ENCODE results near the gene MED15. TPM values are rescaled to one million over a fixed set of nuclear protein-coding genes. Genes with fewer than 3 reads are reported as not detected.
"Not testable (repeated sequence)": the region's sequence is repeated elsewhere in the genome, so short reads cannot be mapped to it uniquely, and the experiment has no call there.

The MED15 gene
- total RNA-seq, 1 experiment from 2014 or later = 9.1 TPM

DNA sequence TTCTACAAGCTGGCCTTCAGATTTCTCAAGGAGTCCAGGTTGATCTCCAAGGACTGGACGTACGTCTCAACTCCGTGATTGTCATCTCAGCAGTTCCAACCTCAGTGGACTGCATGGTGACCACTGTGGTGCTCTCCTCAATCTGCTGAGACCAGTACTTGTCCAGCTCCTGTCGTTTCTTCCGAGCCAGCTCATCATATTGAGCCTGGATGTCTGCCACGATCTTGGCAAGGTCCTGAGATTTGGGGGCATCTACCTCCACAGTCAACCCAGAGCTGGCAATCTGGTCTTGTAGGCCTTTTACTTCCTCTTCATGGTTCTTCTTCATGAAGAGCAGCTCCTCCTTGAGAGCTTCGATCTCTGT lies 24.3 kb upstream of the MED15 start:
- DNase-seq (ENCODE audit: low spot score) = not testable (repeated sequence)

DNA sequence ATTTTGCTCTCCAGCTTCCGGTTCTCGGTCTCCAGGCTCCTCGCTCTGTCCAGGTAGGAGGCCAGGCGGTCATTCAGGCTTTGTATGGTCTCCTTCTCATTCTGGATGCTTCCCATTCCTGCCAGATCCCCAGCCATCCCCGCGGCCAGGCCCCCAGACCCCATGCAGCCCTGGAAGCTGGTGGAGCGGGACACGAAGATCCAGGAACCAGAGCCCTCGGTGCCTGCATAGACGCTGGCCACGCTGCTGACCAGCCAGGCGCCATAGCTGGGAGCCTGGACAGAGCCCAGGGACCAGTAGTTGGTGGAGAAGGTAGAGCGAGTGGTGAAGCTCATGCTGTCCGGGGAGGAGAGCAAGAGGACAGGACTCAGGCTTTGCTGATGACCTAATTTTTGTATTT lies 23.6 kb upstream of the MED15 start:
- DNase-seq (ENCODE audit: low spot score) = no peak

DNA sequence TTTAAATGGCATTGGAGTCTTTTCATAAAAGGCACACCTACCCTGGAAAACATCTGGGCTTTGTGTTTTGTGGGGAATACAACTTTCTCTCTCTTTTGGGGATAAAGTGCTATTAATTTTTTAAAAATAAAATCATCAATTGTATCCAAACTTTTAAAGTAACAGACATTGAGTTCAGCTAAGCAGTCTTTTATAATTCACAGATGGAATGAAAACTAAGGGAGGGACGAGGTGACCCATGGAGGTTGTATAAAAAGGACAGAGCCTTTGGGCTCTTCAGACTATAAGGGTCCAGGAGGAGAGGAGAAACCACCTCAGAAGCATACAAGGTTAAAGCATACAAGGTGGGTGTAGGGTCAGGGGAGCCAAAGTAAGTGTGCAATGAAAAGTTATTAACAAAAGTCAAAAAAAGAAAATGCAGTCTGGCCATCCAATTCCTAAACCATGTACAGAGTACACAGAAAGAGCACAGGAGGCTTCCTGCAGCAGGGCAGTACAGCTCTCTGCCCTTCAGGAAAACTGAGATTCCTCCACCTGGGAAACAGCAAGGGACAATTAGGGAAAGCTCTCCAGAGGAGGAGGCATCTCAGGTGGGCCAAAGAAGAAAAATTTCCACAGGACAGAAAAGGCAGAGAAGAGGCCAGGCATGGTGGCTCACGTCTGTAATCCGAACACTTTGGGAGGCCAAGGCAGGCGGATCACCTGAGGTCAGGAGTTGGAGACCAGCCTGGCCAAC lies 22.3 kb upstream of the MED15 start:
- DNase-seq (ENCODE audit: low spot score) = no peak

DNA sequence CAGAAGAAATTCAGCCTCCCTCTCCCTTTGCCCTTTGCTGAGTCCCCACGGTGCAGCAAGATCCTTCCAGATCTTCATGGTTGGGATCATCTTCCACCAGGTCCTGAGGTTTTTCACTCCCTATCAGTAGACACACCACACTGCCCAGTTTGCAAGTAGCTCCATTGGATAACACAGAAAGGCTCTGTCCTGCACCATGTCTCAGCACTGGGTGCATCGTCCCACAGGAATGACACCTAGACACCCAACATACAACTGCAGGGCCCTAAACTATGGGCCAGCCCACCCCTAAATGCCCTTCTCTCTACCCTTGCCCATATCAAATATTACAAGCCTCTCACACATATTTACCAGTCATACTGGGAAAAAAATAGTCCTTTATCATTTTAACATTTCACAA lies 21.2 kb upstream of the MED15 start:
- no peak for DNase-seq (ENCODE audit: low spot score)

DNA sequence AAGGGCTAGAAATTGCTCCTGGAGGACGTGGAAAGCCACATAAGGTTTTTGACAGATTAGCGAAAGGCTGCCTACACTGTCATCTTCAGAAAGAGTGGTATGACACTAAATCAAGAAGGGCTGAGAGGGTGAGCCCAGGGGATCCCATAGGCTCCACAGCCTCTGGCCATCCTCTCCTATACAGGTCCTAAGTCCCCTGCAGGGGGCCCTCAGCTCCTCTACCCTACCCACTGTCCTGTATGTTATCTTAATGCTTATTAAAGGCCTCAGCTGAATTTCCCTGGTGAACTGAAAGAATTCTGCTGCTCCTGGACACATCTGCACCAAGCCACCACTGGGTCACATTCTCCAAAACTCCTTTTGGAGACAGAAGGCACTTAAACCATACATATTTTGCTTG lies 19.7 kb upstream of the MED15 start:
- DNase-seq (ENCODE audit: low spot score) = no peak

DNA sequence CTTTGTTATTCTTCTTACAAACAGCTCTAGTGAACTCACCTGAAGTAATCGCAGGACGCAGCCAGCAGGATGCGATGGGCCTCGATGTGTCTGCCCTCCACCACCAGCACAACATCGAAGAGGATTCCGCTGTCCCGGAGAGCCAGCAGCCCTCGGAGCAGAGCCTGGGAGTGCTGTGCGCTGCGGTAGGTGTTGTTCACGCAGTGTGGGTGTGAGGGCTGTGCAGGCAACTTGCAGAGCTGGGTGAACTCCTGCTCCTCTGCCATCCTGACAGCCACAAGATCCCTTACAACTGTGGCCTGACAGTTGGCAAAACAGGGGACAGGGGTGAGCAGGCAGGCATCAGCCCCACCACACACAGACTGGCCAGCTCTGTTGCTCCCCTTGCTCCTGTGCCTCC lies 18.5 kb upstream of the MED15 start:
- DNase-seq (ENCODE audit: low spot score) = no peak

DNA sequence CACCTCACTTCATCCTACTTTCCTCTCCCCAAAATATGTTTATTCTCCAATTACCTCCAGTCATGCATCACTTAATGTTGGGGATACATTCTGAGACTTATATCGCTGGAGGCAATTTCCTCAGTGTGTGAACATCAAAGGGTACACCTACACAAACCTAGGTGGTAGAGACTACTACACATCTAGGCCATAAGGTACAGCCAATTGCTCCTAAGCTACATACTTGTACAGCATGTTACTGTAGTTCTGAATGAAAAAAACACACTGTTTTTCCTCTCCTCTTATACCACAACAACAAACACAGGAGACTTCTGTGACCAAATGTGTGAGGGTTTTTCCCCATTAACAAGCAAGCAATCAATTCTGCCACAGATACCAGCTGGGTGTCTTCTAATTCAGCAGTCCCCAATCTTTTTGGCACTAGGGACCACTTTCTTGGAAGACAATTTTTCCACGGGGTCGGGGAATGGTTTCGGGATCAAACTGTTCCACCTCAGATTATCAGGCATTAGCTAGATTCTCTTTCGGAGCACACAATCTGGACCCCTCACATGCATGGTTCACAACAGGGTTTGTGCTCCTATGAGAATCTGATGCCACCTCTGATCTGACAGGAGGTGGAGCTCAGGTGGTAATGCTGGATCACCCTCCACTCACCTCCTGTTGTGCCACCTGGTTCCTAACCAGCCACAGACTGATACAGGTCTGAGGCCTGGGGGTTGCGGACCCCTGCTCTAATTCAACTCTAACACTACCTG lies 17.0 kb upstream of the MED15 start:
- DNase-seq (ENCODE audit: low spot score) = no peak

DNA sequence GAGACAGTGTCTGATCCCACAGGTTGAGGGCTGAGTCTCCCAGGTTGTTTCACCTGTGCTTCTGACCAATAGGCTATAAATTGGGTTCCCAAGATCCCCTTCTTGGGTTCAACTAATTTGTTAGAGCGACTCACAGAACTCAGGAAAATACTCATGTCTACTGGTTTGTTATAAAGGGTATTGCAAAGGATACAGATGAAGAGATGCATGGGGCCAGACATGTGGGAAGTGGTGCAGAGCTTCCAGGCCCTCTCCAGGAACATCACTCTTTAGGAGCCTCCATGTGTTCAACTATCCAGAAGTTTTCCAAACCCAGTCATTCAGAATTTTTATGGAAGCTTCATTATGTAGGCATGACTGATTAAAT lies 16.5 kb upstream of the MED15 start:
- DNase-seq (ENCODE audit: low spot score) = no peak

DNA sequence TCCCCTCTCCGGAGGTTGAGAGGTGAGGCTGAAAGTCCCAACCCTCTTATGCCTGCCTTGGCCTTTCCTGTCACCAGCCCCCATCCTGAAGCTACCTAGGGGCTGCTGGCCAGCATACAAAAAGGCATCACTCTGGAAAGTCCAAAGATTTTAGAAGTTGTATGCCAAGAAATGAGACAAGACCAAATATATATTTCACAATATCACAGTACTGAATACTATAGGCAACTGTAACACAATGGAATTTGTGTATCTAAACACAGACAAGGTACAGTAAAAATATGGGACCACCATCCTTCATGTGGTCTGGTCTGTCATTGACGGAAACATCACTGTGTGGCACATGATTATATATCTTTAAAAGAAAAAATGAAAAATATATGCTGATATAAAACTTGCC lies 16.1 kb upstream of the MED15 start:
- no peak for DNase-seq (ENCODE audit: low spot score)

DNA sequence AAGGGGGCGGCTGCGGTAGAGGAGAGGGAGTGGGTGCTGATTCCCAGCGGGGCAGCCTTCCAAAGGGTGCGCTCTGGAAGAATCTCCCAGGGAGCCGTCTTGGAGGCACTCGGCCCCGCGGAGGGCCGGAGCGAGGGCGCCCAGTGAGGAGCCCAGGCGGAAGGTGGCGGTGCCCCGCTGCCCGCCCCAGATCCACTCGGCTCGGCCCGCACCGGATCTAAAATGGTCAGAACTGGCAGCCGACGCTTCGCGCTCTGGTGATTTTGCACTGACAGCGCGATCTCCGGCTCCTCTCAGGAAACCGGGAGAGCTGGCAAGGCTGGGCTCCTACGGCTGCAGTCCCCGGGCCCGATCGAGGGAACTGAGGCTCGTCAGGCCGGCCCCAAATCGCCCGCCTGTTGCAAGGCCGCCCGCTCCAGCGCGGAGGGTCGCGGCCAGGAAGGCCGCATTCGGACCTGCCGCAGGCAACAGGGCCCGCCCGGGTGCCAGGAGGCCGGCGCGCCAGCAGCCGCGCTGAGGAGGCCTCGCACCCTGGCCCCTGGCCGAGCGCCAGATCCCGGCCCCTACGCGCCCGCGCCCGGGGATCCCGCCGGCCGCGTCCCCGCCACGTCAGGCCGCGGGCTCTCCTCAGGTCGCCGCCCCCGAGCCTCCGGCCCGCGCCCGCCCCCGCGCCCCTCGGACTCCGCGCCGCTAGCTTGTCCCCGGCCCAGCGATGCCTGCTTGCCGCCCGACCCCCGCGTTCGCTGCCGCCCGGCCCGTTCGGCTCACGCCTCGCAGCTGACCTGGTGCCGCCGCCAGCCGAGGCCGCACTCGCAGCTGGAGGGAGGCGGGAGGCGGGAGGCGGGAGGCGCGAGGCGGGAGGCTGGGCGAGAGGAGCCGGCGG lies 12.2 kb upstream of the MED15 start, which contains the start of gene KLHL22:
KLHL22 (minus strand) TSS at position 818 of the 883 bp plus-strand sequence. CDS start 6,584 bp downstream, outside the sequence.
- DNase-seq (ENCODE audit: low spot score) = no peak

DNA sequence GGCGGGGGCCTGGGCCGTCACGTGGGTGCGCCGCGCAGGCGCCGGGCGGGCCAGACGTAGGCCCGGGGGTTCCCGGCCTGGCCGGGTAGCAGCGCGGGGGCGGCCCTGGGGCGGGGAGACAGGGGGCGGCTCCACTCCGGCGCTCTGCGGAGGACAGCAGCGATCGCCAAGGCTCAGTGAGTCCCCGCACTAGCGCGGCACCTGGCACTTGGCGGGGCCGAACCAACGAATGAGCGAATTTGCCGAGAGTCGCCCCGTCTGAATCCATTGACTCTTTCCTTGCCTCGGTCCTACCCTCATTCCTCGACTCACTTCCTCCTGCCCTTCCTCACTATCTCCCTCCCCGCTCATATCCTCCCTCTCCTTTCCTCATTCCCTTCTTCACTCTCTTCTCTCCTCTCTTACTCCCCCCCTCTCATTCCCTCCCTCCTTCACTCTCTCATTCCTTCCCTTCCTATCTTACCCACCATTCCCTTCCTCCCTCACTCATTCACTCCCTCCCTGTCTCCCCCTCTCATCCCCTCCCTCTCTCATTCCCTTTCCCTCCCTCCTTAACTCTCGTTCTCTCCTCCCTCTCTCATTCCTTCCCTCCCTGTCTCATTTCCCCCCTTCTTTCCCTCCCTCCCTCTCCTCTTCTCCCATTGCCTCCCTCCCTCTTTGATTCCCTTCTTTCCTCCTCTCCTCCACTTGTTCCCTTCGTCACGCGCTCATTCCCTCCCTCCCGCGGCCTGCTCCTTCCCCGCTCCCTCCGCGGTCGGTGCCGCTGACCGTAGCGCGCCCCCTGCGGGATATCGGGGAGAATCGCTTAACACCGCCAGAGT lies 11.3 kb upstream of the MED15 start:
- DNase-seq (ENCODE audit: low spot score) = peak; percentile 75

DNA sequence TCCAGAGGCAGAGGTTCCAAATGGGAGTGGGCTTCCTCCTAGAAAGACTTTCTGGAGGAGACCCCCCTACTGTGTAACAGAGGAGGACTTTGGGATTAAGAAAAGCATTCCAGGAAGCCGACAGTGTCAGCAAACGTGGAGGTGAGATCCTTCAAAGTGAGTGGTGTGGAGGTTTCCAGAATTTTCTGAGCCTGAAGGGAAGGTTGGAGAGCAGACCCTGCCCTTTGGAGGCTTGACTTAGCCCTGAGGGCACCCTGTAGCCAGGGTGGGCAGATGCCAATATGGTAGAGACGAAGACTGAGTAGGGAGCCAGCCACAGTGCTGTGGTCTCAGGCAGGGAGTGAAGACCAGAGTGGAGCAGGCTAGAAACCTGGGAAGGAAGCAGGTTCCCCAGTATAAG lies 10.0 kb upstream of the MED15 start:
- no peak for DNase-seq (ENCODE audit: low spot score)

DNA sequence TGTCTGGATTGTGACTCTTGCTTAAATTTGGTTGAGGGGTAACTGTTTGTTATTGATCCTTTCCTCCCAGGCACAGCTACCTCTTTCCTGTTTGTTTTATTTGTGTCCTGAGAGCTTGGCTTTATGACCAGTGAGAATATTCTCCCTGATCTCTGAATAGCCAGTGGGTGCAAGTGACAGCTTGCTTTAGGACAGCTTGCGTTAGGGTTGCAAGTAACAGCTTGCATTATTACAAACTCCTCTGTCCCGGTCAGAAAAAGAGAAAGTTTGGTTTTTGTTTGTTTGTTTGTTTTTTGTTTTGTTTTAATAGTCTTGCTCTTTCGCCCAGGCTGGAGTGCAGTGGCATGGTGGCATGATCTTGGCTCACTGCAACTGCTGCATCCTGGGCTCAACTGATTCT lies 8.5 kb upstream of the MED15 start:
- DNase-seq (ENCODE audit: low spot score) = no peak

DNA sequence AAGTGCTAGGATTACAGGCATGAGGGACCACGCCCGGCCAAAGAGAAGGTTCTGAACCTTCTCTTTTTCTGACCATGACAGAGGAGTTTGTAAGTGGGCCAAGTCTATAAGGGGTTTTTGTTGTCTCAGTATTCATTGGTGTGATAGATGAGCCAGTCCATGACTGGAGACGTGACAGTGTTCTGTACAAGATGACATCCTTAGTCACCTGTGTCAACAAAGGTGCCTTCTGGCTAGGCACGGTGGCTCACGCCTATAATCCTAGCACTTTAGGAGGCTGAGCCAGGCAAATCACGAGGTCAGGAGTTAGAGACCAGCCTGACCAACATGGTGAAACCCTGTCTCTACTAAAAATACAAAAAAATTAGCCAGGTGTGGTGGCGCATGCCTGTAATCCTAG lies 7.6 kb upstream of the MED15 start:
- no peak for DNase-seq (ENCODE audit: low spot score)

DNA sequence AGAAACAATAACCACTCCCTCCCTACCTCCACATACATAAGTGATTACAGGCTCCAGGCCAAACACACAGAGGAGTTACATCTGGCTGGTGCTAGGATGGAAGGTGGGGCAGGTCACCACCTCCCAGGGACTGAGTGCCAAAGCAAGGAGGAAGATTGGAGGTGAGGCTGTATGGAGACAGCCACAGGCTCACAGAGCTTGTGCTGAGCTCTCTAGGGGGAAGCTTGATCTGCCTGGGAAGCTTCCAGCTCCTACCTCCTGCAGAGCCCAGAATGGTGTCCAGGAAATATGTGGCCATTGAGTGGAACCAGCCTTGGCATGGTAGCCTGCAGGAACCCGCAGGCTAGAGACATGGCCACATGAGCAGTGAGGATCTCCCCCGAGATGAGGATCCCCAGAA lies 3.6 kb upstream of the MED15 start:
- DNase-seq (ENCODE audit: low spot score) = no peak

DNA sequence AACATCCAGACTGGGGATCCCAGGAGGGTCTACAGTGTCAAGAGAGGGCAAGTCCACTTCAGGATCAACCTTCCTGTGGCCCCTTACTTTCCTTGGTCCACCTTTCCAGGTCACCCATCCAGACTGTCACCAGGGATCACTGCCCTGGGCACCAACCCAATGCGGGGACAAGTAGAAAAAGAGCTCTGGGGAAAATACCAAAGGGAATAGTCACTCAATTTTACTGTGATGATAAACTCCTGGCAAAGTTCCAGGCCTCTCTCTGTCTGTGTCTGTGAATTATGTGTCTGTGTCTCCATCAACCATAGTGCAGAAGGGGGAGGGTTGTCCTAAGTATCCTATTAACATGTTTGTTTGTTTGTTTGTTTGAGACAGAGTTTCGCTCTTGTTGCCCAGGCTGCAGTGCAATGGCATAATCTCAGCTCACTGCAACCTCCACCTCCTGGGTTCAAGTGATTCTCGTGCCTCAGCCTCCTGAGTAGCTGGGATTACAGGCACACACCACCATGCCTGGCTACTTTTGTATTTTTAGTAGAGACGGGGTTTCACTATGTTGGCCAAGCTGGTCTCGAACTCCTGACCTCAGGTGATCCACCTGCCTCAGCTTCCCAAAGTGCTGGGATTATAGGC lies 3.0 kb upstream of the MED15 start:
- not testable (repeated sequence) for DNase-seq (ENCODE audit: low spot score)

DNA sequence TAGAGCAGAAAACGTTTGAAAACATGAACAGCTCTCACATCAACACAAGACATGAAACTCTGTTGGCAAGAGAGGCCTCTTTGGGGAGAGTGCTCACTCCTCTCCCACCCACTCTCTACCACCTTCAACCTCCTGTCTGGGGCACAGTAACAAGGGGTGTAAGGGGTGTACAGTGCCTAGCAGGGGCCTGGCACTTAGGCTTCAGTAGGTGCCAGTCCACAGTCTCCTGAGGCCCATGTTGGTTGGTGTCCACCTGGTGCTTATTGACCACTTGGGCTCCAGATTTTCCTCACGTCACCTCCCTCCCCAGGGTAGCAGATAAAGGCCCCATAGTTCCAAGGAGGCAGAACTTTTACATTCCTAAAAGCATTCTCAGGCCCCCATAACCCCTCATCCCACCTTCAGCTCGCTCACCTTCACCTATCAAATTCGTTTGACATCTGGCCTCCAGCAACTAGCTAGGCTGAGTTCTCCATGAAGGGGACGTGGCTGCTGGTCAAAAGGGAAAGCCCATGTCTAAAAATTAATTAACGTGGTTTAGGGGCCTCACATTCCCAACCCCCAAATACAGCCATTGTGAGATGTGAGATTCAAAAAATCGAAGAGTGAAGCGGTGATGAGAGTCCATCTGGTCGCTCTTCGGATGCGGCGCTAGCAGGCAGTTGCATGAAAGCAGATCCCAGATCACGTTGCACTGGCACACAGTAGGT lies 712 bp upstream of the MED15 start:
- no peak for DNase-seq (ENCODE audit: low spot score)

DNA sequence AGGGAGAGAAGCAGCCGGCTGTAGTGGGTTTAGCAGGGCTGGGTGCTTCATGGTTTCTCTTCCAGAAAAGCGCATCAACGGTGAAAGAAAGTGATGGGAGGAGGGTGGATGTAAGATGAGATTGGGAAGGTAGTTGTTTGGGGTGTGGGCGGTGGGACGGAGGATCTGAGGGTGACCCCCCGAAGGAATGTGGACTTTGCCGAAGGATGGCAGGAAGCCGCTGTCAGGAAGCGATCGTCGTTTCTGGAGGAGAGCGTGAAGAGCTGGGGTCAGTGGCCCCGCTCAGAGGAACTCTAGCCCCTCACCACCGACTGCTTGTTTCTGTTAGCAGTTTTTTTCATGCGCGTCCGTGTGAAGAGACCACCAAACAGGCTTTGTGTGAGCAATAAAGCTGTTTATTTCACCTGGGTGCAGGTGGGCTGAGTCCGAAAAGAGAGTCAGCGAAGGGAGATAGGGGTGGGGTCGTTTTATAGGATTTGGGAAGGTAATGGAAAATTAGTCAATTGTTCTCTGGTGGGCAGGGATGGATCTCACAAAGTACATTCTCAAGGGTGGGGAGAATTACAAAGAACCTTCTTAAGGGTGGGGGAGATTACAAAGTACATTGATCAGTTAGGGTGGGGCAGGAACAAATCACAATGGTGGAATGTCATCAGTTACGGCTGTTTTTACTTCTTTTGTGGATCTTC lies 801 bp downstream of the MED15 start:
- not testable (repeated sequence) for DNase-seq (ENCODE audit: low spot score)

DNA sequence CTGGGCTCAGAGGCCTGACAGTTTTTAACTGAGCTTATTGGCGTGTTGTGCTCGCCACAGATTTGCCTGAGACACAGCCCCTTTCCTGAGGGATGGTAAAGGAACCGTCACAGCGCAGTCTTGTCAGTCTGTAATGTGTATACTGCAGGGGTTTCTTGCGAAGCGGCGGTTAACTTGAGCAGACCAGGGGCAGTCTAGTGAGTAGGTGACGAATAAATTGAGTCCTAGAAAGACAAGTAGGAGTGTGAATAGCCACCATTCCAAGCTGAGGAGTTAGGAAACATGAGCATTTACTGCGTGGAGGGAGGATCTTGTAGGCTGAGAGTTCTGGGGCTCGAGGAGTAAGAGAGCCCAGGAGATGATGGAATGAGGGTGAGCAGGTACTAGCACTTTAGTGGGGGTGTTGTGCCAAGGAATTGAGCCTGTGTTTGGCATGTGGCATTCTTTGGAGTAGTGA lies 1.4 kb downstream of the MED15 start:
- no peak for DNase-seq (ENCODE audit: low spot score)

All from H4 (cell line).